SIG-M5 treated with dmso at 0.1 percent for 504 hours (cell line): ENCODE data around the gene SVIL.
A peak's percentile ranks its signal among the peaks of the same experiment; 100 is the strongest.

Experiments
- DNase-seq: peaks from one replicate; lab custom pipeline; 2025; ENCODE audit not compliant: unreplicated experiment; lab: John Stamatoyannopoulos, UW

SVIL gene, protein sequence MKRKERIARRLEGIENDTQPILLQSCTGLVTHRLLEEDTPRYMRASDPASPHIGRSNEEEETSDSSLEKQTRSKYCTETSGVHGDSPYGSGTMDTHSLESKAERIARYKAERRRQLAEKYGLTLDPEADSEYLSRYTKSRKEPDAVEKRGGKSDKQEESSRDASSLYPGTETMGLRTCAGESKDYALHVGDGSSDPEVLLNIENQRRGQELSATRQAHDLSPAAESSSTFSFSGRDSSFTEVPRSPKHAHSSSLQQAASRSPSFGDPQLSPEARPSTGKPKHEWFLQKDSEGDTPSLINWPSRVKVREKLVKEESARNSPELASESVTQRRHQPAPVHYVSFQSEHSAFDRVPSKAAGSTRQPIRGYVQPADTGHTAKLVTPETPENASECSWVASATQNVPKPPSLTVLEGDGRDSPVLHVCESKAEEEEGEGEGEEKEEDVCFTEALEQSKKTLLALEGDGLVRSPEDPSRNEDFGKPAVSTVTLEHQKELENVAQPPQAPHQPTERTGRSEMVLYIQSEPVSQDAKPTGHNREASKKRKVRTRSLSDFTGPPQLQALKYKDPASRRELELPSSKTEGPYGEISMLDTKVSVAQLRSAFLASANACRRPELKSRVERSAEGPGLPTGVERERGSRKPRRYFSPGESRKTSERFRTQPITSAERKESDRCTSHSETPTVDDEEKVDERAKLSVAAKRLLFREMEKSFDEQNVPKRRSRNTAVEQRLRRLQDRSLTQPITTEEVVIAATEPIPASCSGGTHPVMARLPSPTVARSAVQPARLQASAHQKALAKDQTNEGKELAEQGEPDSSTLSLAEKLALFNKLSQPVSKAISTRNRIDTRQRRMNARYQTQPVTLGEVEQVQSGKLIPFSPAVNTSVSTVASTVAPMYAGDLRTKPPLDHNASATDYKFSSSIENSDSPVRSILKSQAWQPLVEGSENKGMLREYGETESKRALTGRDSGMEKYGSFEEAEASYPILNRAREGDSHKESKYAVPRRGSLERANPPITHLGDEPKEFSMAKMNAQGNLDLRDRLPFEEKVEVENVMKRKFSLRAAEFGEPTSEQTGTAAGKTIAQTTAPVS (N-terminal part only)

DNA sequence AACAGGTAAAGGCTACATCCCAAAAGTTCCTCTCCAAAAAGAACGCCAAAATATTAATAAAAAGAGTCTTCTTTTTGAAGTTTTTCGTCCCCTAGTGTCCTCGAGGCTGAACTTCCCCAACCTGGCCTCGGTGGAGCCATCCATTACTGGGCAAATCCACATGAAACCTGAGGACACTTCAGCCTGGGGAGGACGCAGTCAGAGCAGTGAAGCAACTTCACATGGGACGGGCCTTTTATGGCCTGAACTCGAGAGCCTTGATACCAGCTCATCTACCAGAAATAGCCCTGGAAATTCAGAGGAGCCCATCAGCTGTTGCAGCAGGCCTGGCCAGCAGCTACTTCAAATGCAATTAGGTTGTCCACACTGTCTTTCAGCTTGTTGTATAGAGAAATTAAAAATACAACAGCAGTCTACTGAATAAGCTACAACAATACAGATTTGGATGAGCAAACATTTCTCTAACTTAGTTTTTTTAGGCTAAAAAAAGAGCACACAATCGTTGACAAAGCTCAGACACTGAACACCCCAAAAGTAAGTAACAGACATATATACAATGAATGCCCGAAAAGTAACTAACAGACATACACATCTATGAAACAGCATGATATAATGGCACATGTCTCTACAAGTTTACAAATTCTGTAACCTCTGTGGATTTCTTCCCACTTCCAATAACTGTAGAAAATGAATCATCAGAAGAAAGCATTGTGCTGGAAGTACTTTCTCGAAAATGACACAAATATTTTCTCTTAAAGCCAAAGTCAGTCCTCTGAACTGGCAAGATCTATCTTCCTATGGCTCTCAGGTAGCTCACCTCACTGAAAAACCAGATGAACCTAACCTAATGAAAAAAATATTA lies at the start of gene SVIL:
Gene SVIL (minus strand): TSS at position 208 of the 862 bp plus-strand sequence. CDS start 79,913 bp downstream, outside the sequence.
- DNase-seq: no peak

DNA sequence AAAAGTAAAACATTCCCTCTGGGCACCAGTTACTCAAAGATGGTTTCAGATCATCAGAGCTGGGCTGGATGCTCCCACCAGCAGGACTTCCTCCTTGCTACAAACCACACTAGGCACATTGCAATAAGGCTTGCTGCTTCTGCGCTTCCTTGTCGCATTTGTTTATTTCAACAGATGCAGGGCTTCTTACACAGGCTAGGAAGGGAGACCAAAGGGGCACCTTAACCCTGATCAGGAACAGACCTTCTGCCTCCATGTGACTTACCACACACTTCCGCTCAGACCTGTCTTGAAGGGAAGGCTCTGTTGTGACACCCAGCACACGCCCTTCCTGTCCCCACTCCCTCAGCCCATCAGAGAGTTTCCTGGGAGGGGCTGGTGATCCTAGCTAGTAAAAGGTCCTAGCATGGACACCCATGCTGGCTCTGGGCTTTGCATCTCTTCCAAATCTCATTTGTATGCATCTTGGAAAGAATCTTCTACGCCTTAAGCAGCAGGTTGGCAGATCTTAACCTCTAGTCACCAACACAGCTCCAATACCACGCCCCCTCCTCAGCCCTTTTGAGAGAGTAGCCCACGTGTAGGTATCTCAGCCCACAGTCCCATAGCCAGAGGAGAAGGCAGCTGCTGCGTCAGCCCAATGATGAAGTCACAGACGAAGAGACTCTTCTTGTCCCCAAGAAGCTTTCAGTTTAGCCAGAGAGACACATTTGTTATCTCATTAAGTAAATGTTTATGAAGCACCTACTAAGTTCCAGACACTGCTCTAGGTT lies 47.1 kb upstream of the SVIL start:
- DNase-seq: peak; percentile 98

DNA sequence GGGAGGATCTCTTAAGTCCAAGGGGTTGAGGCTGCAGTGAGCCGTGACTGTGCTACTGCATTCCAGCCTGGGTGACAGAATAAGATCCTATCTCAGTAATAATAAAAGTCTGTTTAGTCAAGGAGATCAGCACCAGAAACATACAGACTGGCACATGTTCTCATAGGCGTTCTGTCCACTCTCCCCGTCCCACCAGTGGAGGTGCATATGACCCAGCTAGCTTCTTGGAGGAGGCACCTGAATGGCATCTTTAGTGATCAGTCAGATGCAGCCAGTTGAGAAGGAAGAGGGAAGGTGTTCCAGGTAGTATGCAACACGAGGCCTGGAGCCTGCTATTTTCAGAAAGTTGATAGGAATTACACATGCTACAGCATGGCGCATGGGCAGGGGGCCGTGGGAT lies 45.3 kb upstream of the SVIL start:
- DNase-seq: no peak

DNA sequence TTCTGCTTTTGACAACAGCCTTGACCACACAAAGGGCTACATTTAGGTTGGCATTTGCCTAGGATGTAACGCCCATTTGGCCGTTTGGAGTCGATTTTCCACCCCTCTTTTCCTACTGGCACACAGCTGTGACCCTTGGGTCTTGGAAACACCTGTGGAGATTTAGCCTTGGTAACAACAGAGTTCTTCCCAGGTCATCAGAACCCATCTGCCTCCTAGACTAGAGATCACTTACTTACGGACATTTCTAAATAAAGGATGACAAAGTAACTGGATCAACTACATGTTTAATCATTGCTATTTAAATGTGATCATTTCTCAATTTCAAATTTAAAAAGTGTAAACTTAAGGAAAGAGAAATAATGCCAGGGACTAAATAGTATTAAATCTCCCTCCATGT lies 42.0 kb upstream of the SVIL start:
- DNase-seq: no peak

DNA sequence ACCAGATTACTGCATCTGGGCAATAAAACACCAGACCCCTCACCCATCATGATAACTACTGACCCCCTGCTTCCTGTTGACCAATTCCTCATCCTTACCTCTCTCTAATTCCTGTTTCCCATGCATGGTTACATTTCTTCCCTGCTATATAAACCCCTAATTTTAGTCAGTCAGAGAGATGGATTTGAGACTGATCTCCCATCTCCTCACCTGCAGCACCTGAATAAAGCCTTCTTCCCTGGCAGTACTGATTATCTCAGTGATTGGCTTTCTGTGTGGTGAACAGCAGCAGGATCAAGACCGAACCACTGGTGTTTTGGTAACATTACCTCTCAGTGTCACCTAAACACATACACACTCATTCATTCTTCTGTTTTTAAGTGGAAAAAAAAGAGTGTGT lies 41.2 kb upstream of the SVIL start:
- no peak for DNase-seq

DNA sequence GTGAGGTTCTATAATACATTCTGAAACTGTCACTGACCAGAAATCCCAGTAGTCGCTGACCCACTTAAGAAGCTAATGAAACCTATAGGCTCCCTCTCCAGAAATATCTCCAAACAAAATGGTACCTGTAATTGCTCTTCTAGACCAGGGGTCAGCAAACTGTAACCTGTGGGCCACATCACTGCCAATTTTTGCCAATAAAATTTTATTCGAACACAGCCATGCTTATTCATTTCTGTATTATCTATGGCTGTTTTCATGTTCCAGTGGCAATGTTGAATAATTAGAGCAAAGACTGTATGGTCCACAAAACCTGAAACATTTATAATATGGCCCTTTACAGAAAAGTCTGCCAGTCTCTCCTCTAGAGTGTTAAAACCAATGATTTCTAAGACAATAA lies 37.2 kb upstream of the SVIL start:
- DNase-seq: no peak

DNA sequence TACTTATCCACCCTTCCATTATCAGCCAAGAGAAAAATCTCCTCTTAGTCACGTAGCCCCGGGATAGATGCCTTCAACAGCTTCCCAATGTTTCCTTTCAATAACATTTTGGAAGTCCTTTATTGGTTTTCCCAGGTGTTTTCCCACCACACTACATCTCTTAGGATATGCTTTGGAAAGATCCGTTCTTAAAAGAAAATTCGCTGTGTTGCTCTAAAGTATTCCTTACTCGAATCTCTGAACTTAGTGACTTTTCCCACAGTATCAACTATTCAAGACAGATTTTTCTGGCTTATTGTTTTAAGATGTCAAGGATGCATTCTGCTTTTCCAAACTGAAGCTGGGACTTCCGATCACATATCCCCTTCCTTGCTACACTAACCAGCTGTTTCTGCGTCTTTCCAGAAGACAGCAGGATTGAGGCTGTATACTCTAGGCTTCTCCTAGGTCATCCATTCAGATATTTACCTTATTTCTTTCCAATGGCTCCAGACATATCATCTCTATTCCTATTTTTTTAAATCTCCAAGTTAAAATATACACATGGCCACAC lies 36.5 kb upstream of the SVIL start:
- no peak for DNase-seq

DNA sequence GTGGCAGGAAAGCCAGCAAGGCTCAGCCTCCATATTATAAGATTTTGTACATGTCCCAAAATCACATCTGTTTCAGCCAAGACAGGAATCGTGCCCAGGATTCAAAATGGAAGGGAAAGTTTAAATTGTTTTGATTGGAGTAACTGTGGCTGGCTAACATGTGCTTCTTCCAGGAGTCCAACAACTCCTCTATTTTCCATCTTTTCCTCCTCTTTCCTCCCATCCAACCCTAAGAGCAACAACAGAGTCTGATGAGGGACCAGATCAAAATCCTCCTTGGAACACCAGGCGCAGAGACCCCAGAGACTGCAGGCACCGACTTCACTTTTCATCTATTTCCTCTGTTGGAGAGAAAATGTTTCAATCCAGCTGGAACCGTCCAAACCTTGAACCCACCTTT lies 36.0 kb upstream of the SVIL start:
- DNase-seq: no peak

DNA sequence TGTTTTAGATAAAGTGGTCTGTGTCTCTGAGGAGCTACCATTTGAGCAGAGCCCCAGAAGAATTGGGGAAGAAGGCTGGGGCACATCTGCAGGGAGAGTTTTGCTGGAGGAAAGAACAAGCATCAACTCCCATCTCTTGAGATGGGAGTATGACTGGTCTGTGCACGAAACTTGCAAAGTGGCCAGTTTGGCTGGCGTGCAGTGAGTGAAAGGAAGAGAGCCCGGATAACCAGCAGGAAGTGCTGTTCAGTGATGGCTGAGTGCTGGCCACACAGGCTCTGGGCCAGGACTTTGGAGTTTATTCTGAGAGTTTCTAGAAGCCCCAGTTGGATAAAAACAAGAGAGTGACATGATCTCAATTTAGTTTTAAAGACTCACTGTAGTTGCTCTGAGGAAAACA lies 34.4 kb upstream of the SVIL start:
- no peak for DNase-seq

DNA sequence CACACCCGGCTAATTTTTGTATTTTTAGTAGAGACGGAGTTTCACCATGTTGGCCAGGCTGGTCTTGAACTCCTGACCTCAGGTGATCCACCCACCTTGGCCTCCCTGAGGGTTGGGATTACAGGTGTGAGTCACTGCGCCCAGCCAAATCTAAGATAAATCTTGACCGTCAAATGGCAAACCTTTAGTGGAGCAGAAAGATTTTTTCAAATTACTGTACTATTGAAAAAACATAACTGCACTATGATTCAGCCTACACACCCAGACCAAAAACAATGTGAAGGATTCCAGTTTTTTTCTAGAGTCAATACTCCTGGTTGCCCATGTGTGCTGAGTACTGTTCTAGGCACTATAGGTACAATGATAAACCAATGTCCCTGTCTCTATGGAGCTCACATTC lies 33.9 kb upstream of the SVIL start:
- DNase-seq: no peak

DNA sequence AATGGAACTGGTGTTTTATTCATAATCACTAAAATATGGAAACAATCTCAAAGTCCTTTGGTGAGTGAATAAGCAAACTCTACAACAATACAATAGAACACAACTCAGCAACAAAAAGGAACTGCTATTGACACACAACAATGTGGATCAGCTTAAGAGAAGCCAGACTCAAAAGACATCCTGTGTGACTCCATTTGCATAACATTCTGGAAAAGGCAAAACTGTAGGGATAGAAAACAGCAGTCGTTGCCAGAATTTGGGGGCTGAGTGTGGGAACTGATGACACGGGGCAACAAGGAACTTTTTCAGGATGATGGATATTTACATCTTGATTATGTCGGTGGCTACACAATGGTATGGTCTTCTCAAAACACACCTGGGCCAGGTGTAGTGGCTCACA lies 32.4 kb upstream of the SVIL start:
- no peak for DNase-seq

DNA sequence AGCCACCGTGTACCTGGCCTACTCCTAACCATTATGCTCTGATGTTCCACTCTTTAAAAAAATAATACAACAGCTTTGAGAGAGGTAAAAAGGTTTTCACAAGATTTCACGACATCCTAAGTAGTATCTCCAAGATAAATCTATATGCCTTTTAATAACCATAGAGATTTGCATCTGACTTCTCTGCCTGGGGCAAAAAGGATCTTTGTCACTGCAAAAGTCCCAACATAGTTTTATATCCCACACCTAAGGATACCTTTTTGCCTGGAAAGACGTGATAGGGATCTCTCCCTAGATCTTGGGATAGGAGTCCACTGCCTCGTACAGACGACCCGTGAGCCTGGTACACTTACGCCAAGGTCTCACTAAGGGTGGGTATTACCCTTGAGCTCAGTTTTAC lies 31.4 kb upstream of the SVIL start:
- no peak for DNase-seq

DNA sequence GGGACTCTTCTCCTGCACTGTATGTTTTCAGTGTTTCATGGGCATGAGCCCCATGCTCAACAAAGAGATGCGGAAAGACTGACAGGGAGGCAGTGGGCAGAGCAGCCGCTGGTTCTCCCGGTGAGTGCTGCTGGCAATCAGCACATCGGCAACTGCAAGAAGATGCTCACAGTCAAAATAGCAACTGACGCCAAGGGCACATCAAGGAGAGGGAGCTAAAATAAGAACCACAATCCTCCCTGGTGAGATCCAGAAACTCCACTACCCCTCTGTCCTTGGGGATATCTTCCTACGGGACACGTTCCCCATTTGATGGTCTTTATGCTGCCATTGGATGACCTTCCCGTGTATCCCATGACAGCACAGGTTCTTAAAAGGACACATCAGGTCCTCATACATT lies 28.9 kb upstream of the SVIL start:
- no peak for DNase-seq

DNA sequence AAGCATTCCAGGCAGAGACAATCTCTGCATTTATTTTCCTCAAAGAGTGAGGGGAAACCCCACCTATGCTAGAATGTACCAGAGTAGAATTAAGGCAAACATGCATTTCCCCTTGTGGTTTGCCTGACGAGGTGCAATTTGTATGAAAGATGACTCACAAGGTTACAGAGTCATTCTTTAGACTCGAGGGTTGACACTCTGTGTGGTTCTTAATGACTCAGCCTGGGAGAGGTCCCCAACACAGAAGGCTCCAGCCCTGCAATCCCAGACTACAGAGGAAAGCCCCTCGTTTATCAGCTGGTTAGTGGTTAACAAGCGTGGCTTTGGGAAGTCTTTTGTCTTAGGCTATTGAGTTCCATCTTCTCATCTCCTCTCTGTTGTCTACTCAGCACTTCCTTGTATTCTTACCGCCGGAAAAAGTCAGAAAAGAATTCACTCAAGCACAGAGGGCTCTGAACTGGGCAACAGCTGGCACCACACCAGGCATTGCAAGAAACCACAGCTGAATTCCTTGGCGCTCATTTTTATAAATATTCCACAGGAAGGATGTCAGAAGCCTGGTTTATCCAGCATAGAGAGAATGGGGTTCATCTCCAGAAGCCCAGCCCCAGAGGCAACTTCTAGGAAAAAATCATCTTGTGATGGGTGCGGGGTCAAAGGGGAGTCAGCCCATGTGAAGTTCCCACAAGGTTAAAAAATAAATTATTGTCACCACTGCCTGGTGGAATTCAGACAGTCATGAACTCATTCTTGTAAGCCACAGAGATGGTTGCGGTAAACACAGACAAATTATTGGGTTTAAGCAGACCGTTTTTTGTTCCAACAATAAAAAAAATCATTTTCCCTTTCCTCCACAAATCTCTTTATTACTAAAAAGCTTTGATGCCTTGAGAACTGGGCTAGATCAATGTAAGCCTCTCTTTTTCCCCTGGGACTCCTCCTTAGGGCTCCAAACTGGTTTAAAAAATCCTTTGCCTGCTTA lies 24.5 kb upstream of the SVIL start:
- peak; percentile 87 for DNase-seq

DNA sequence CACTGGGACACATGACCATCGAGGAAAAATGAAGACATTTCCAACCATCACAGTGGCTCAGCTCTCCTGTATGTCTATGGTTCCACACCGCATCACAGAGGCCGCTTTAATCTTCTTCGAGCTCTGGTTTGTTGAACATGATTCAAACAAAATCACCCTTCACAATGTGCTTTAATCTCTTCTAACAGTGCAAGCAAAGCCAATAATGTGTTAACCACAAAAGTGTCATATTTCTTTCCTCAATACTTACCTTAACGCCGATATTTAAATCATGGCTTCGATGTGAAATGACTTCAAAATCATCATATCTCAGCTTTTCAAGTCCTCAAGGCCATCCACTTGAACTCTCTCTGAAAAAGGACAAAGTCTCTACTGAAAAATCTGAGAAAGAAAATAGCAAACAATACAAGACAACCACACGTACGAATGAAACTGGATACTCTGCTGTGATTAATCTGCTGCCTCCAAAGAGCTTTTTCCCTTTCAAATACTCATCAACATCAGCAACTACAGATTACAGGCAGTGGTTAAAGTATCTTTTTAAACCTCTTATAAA lies 23.0 kb upstream of the SVIL start:
- no peak for DNase-seq

DNA sequence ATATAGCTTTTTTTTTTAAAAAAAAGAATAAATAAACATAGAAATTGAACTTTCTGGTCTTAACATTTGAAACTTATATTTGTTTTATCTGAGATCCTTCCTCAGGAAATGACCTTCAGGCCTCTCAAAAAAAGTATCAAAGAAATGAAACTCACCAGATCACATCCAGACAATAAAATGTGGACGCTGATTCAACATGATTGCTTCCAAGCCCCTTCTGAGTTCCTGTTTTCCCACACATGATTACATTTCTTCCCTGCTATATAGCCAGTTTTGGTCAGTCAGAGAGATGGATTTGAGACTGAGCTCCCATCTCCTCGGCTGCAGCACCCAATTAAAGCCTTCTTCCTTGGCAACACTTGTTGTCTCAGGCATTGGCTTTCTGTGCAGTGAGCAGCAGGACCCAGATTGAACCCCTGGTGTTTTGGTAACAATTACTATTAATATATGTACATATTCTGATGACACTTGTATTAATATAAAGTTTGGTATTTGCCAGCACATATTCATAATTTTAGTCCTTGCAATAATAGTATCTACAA lies 21.8 kb upstream of the SVIL start:
- DNase-seq: no peak

DNA sequence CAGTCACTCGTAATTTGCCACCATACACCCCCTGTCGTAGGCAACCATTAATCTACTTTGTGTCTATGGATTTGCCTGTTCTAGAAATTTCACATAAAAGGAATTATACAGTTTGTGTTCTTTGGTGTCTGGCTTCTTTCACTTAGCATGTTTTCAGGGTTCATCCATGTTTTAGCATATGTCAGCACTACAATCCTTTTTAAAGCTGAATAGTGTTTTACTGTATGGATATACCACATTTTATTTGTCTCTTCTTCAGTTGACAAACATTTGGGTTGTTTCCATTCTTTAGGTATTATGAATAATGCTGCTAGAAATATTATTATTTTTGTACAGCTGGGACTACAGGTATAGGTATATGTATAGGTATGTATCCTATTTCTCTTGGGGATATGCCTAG lies 17.4 kb upstream of the SVIL start:
- DNase-seq: no peak

DNA sequence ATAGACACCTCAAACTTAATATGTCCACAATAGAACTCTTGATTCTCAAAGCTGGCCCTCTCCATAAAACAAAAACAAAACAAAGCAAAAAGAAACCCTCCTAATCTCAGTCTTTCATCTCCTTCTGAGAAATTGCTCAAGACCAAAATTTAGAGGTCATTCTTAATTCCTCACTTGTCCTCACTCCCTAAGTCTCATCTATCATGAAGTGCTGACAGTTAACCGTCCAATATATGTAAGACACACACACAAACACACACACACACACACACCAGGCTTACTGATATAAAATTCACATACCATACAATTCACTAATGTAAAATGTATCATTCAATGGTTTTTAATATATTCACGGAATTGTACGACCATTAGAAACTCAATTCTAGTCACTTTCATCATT lies 17.0 kb upstream of the SVIL start:
- DNase-seq: no peak
